ENCODE measurements around the gene HS3ST3B1.
A peak's percentile ranks its signal among the peaks of the same experiment; 100 is the strongest.

Gene HS3ST3B1

DNA sequence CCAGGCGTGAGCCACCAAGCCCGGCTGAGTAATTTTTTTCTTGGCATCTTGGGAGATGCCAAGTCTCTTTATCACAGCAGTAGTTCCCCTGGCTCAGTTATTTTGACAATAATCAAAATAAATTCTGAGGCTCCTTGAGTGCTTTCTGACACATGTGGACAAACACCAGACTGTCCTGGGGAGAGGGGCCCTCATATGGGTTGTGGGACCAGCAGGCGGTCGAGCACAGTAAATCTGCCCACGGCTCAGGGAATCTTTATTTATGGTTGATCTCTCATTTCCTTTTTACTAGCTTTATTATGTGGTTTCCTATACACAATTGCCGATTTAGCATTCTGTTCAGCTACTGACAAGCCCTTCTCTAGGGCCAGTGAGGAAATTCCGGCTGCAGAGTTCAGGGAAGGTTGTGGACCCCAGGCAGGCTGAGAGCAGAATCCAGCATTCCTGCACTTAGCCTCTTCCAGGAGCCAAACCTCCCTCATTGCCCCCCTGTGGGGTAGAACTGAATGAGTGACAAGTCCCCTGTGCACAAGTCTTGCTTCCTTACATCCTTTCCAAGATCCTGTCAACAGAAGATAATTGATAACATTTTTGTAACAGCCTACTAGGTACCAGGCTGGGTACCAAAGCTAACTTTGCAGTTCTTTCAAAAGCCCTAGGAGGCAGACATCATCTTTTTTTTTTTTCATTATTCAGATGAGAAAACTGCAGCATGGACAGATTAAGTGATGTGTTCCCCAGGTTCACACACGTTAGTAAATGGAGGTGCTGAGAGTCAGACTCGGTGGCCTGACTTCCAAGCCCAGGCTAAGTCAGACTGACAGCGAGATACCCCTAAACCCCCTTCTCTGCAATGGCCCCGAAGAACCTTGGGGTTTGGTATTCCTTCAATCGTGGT lies 40.2 kb downstream of the HS3ST3B1 start:
- ChIA-PET POLR2A (interaction anchor here (0.7 kb wide), 1 partner anchor 246 kb away, joined by 4 read pairs; no protein-coding TSS in a partner anchor), CTCF (interaction anchor here (0.6 to 0.7 kb wide), 4 partner anchors 55 to 1599 kb away, joined by 3 to 5 read pairs (median 4); no protein-coding TSS in a partner anchor)
- Histone ChIP-seq H3K36me3 (ENCODE audit: control insufficient read depth in 2 of 2, insufficient read depth in 1 of 2, low read length in 2 of 2) (peaks cover 0 to 6% of the 10 kb centered on the region in 2 experiments; a peak in 2 of 3 replicates), H3K4me1 (ENCODE audit: control insufficient read depth, insufficient read depth, low read length) (peaks cover 18% of the 10 kb centered on the region), H3K27ac (ENCODE audit: extremely low read depth, low read depth, low read length) (no peak overlapping the region; the same call in 1 of the 2 replicates), H3K9me3 (ENCODE audit: control insufficient read depth, insufficient read depth, low read depth, low read length) (no peaks in the 10 kb centered on the region), H3K4me3 (ENCODE audit: low read depth, low read length) (no peak overlapping the region)
- TF ChIP-seq ZNF202 (tag by site-specific recombination; IDR thresholded peaks at IDR 0.05; ENCODE audit: borderline replicate concordance): no peak
- TF ChIP-seq, protein P1, sequence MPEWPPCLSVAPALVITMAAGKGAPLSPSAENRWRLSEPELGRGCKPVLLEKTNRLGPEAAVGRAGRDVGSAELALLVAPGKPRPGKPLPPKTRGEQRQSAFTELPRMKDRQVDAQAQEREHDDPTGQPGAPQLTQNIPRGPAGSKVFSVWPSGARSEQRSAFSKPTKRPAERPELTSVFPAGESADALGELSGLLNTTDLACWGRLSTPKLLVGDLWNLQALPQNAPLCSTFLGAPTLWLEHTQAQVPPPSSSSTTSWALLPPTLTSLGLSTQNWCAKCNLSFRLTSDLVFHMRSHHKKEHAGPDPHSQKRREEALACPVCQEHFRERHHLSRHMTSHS (tag by site-specific recombination; IDR thresholded peaks at IDR 0.05): 0 out of 2 replicates have a peak, but pooled peaks have one; percentile 62
- TF ChIP-seq, protein P2, sequence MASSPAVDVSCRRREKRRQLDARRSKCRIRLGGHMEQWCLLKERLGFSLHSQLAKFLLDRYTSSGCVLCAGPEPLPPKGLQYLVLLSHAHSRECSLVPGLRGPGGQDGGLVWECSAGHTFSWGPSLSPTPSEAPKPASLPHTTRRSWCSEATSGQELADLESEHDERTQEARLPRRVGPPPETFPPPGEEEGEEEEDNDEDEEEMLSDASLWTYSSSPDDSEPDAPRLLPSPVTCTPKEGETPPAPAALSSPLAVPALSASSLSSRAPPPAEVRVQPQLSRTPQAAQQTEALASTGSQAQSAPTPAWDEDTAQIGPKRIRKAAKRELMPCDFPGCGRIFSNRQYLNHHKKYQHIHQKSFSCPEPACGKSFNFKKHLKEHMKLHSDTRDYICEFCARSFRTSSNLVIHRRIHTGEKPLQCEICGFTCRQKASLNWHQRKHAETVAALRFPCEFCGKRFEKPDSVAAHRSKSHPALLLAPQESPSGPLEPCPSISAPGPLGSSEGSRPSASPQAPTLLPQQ (tag by site-specific recombination; IDR thresholded peaks at IDR 0.05): peak; percentile 74; the same call in 1 of the 2 replicates
- TF ChIP-seq GLIS1 (tag by site-specific recombination; IDR thresholded peaks at IDR 0.05): peak; percentile 89
- TF ChIP-seq ZFP3 (tag by site-specific recombination; IDR thresholded peaks at IDR 0.05; ENCODE audit: low read depth): no peak
- TF ChIP-seq, protein P3, sequence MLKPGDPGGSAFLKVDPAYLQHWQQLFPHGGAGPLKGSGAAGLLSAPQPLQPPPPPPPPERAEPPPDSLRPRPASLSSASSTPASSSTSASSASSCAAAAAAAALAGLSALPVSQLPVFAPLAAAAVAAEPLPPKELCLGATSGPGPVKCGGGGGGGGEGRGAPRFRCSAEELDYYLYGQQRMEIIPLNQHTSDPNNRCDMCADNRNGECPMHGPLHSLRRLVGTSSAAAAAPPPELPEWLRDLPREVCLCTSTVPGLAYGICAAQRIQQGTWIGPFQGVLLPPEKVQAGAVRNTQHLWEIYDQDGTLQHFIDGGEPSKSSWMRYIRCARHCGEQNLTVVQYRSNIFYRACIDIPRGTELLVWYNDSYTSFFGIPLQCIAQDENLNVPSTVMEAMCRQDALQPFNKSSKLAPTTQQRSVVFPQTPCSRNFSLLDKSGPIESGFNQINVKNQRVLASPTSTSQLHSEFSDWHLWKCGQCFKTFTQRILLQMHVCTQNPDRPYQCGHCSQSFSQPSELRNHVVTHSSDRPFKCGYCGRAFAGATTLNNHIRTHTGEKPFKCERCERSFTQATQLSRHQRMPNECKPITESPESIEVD (tag by site-specific recombination; IDR thresholded peaks at IDR 0.05): peak; percentile 38; the same call in 1 of the 2 replicates
- TF ChIP-seq ZNF677 (tag by site-specific recombination; IDR thresholded peaks at IDR 0.05): no peak
- no peak for TF ChIP-seq BCL11B (tag by site-specific recombination; IDR thresholded peaks at IDR 0.05; ENCODE audit: low read depth)
- no peak for TF ChIP-seq ZNF624 (tag by site-specific recombination; IDR thresholded peaks at IDR 0.05)
- no peak for TF ChIP-seq SP7 (tag by site-specific recombination; IDR thresholded peaks at IDR 0.05)
- TF ChIP-seq ZNF558 (tag by site-specific recombination; IDR thresholded peaks at IDR 0.05): no peak
- no peak for TF ChIP-seq SETDB1 (IDR thresholded peaks at IDR 0.05; ENCODE audit: insufficient read length, low read length)
- no peak for TF ChIP-seq ZFP37 (tag by site-specific recombination; IDR thresholded peaks at IDR 0.05)
- TF ChIP-seq OVOL3 (tag by site-specific recombination; IDR thresholded peaks at IDR 0.05): no peak
- TF ChIP-seq ZNF585B (tag by site-specific recombination; IDR thresholded peaks at IDR 0.05): no peak
- TF ChIP-seq ZNF791 (tag by site-specific recombination; IDR thresholded peaks at IDR 0.05): no peak
- no peak for TF ChIP-seq ZNF701 (tag by site-specific recombination; IDR thresholded peaks at IDR 0.05)
- TF ChIP-seq KLF16 (tag by site-specific recombination; IDR thresholded peaks at IDR 0.05): no peak
- TF ChIP-seq GFI1B (tag by site-specific recombination; IDR thresholded peaks at IDR 0.05): no peak
- TF ChIP-seq ZNF843 (tag by site-specific recombination; IDR thresholded peaks at IDR 0.05): peak; percentile 27; the same call in 1 of the 2 replicates
- TF ChIP-seq ZNF529 (tag by site-specific recombination; IDR thresholded peaks at IDR 0.05; ENCODE audit: insufficient replicate concordance): no peak
- TF ChIP-seq IKZF3 (tag by site-specific recombination; IDR thresholded peaks at IDR 0.05): no peak
- peak; percentile 50 for TF ChIP-seq ZBTB8A (tag by site-specific recombination; IDR thresholded peaks at IDR 0.05)
- TF ChIP-seq ZNF792 (tag by site-specific recombination; IDR thresholded peaks at IDR 0.05): no peak
- no peak for TF ChIP-seq HOXC10 (CRISPR knock-in tag; IDR thresholded peaks at IDR 0.05)
- TF ChIP-seq ZNF391 (tag by site-specific recombination; IDR thresholded peaks at IDR 0.05; ENCODE audit: borderline replicate concordance, low read depth): no peak
- TF ChIP-seq ZNF600 (tag by site-specific recombination; IDR thresholded peaks at IDR 0.05): 0 out of 2 replicates have a peak, but pooled peaks have one; percentile 7
- TF ChIP-seq, protein P4, sequence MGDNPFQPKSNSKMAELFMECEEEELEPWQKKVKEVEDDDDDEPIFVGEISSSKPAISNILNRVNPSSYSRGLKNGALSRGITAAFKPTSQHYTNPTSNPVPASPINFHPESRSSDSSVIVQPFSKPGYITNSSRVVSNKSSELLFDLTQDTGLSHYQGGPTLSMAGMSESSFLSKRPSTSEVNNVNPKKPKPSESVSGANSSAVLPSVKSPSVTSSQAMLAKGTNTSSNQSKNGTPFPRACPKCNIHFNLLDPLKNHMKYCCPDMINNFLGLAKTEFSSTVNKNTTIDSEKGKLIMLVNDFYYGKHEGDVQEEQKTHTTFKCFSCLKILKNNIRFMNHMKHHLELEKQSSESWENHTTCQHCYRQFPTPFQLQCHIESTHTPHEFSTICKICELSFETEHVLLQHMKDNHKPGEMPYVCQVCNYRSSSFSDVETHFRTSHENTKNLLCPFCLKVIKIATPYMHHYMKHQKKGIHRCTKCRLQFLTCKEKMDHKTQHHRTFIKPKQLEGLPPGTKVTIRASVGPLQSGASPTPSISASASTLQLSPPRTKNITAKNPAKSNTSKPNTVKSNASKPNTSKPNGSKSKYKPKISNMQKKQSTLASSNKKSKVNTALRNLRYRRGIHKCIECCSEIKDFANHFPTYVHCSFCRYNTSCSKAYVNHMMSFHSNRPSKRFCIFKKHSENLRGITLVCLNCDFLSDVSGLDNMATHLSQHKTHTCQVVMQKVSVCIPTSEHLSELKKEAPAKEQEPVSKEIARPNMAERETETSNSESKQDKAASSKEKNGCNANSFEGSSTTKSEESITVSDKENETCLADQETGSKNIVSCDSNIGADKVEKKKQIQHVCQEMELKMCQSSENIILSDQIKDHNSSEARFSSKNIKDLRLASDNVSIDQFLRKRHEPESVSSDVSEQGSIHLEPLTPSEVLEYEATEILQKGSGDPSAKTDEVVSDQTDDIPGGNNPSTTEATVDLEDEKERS (tag by site-specific recombination; IDR thresholded peaks at IDR 0.05): no peak
- TF ChIP-seq, protein P5, sequence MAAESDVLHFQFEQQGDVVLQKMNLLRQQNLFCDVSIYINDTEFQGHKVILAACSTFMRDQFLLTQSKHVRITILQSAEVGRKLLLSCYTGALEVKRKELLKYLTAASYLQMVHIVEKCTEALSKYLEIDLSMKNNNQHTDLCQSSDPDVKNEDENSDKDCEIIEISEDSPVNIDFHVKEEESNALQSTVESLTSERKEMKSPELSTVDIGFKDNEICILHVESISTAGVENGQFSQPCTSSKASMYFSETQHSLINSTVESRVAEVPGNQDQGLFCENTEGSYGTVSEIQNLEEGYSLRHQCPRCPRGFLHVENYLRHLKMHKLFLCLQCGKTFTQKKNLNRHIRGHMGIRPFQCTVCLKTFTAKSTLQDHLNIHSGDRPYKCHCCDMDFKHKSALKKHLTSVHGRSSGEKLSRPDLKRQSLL (tag by site-specific recombination; IDR thresholded peaks at IDR 0.05): no peak
- no peak for TF ChIP-seq ZNF223 (tag by site-specific recombination; IDR thresholded peaks at IDR 0.05)
- no peak for TF ChIP-seq TRIM28 (IDR thresholded peaks at IDR 0.05; ENCODE audit: borderline replicate concordance, low read length)
